ENCODE data around the gene RARB. TPM values are rescaled to one million over a fixed set of nuclear protein-coding genes. Genes with fewer than 3 reads are reported as not detected.
A peak's percentile ranks its signal among the peaks of the same experiment; 100 is the strongest.

The RARB gene
- total RNA-seq, 1 donor from 2014 or later, result 15.2 TPM

DNA sequence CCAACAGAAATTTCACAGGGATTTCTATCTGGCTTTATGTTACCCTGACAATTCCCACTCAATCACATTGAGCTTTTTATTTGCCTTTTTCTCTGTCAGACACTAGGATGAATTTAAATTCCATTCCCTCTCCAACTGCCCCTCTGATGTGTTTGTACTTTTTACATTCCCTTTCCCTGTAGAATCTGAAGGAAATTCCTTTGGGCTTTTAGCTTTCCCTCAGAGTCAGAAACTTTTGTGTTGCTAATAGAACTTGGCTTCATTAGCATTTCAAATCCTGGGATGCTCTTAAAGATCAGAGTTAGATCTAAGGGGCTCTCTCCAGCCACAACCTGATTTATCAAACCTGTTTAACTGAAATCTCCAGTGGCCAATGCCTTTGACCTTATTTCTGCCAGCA, 7.9 kb upstream of the RARB start:
- no peak for ATAC-seq
- no peak for DNase-seq (ENCODE audit: low spot score)
- intact Hi-C loops (cut with DNase I), result loop anchor here (10.0 kb wide), 1 partner anchor 175 kb away; no protein-coding TSS in a partner anchor

DNA sequence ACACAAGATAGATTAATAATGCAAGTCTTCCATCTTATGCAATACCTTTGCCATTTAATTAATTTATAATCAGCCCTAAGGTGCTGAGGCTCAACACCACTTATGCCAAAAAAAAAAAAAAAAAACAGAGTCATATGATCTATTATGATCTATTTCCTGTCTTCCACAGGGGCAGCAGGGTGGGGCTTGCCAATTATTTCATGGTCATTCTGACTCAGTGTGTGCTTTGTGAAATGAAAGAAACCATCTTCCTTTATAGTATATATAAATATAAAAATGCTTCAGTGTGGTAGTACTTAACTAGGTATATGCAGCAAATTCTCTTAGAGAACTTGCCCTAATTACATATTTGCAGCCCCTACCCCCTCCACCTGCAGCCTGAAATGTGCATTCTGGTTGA, 7.2 kb upstream of the RARB start:
- ATAC-seq (no peak), DNase-seq (ENCODE audit: low spot score) (no peak)
- intact Hi-C loops (cut with DNase I), result loop anchor here (10.0 kb wide), 1 partner anchor 174 kb away; no protein-coding TSS in a partner anchor

DNA sequence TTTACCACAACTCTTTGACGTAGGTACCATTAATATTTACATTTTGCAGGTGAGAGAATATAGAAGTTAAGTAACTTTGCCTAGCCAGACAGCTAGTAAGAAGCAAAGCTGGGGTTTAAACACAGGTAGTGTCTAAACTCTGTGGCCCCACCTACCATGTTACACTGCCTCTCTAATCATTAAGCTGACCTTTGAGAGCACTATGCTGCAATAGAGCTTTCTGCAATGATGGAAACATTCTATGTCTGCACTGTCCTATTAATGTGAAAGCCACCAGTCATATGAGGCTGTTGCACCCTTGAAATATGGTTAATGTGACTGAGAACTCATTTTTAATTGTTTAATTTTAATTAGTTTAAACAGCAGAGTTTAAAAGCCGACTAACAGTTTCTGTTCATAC, 6.3 kb upstream of the RARB start:
- DNase-seq (ENCODE audit: low spot score) (no peak), ATAC-seq (no peak)
- intact Hi-C loops (cut with DNase I), result loop anchor here (10.0 kb wide), 1 partner anchor 173 kb away; no protein-coding TSS in a partner anchor

DNA sequence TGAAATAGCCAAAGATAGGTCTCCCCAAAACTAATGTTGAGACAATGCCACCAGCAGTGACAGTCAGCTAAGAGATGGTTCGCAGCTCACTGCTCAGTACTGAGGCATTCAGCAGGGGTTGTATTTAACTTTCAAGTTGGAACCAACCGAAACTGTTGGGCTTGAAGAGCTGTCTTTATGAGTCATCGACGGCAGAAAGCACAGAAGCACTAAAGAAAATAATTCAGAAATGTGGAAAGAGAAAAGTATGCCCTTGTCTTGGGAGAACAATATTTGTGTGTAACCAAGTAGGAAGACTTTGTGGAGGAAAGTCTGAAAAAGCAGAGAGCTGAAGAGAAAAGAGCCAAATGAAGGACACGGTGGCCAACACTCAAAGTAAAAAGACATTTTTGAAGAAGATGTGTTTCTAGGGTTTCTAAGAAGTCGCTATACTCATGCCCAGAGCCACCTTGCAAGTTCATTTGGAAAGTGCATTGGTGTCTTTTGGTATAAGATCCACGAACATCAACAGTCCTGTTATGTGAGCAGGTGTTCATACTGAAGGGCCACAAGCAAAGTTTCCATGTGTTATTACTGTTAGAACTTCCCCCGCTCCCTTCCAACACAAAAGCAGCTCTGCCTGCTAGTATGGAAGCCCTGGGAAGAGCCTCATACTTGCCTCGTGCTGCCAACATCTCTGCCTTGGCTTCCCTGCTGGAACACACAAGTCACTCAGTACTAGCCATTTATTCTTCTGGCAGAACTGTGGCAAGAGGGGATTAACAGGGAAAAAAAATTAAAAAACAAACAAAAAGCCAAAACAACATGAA, 4.1 kb upstream of the RARB start:
- intact Hi-C loops (cut with DNase I), result loop anchor here (10.0 kb wide), 1 partner anchor 171 kb away; no protein-coding TSS in a partner anchor
- ATAC-seq (no peak), DNase-seq (ENCODE audit: low spot score) (no peak)

DNA sequence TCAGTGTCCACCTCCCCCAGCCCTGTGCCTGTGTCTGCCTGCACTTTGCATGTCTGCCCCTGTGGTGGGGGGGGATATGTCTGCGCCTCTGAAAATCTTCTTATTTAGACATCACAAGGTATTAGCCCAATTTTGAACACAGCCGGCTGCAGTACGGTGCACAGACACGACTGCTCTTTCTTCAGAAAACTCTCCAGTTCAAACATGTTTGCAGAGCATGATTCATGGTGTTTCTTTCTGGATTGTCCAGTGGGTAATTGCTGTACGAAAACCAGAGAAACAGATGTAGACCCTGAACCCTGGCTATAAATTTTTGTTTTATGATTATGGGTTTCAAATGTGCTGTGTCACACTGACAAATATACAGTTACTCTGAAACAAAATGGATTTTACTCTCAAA, 3.4 kb upstream of the RARB start:
- DNase-seq (ENCODE audit: low spot score) (no peak), ATAC-seq (no peak)
- intact Hi-C loops (cut with DNase I), result loop anchor here (10.0 kb wide), 1 partner anchor 170 kb away; no protein-coding TSS in a partner anchor

DNA sequence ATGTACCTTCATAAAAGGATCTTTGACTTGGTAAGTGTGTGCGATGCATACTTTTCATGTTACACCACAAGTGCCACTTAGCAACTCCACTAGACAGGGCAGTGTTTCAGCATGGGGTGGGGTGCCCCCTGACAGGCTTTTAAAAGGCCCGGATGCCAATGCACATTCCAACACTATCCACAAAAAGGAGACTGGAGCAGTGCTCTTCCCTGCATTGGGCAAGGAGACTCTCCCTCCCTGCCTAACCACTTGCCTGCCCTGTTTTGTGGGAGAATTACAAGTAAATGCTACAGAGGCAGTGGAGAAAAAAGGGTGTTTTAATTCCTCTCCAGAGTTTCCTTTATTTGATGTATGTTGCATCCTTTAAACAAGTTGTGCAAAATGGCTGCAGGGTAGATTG, 1.7 kb upstream of the RARB start:
- ATAC-seq (no peak), DNase-seq (ENCODE audit: low spot score) (no peak)
- intact Hi-C loops (cut with DNase I), result loop anchor here (10.0 kb wide), 1 partner anchor 168 kb away; no protein-coding TSS in a partner anchor

DNA sequence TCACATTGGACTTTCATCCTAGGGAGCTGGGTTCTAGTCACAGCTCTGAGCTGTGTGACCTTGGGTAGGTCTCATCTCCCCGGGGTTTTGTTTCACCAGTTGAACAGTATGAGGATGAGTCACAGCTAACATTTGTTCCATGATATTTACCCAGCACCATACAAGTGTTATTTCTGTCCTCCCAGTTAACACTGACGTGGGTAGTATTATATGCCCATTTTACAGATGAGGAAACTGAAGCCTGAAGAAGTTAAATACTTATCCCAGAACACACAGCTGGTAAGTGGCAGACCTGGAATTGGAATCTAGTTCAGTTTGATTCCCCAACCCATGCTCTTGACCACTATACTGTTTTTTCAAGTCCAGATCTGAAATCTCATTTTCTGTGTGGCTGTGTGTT, 908 bp upstream of the RARB start:
- DNase-seq (ENCODE audit: low spot score) (no peak), ATAC-seq (no peak)
- intact Hi-C loops (cut with DNase I), result loop anchor here (10.0 kb wide), 1 partner anchor 168 kb away; no protein-coding TSS in a partner anchor

DNA sequence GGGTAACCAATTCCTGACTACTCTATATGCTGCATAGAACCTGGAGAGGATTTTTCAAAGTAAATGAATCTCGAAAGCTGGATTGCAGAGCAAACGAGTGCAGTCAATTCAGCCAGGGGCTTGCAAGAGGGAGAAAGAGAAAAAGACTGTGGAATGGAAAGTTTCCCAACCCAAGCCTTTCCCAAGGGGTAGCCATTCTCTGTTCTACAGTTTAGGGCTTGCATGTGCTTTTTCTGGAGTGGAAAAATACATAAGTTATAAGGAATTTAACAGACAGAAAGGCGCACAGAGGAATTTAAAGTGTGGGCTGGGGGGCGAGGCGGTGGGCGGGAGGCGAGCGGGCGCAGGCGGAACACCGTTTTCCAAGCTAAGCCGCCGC, 511 bp upstream of the RARB start:
- peak; percentile 66 for ATAC-seq
- no peak for DNase-seq (ENCODE audit: low spot score)
- intact Hi-C loops (cut with DNase I), result loop anchor here (10.0 kb wide), 1 partner anchor 167 kb away; no protein-coding TSS in a partner anchor

DNA sequence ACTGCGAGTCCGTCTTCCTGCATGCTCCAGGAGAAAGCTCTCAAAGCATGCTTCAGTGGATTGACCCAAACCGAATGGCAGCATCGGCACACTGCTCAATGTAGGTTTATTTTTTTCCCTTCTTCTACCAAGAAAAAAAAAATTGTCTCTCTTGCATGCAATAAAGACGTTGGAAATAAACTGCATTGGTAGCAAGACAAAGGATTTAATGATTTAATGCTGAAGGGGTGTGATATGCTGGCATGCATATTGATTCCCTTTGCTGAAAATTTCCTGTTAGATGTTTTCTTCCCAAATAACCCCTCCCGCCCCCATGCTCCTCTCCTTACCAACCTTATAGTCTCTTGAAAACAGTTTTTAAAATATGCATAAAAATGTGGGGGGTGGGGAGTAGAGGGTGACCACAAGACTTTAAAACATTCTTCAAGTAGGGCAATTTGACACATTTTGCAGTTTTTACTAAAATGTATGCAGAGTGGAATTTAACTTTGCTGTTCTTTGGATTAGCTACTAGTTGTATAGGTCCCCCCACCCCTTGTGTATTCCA, 799 bp downstream of the RARB start:
- ATAC-seq, result no peak
- DNase-seq (ENCODE audit: low spot score), result no peak
- intact Hi-C loops (cut with DNase I), result loop anchor here (10.0 kb wide), 1 partner anchor 166 kb away; no protein-coding TSS in a partner anchor

DNA sequence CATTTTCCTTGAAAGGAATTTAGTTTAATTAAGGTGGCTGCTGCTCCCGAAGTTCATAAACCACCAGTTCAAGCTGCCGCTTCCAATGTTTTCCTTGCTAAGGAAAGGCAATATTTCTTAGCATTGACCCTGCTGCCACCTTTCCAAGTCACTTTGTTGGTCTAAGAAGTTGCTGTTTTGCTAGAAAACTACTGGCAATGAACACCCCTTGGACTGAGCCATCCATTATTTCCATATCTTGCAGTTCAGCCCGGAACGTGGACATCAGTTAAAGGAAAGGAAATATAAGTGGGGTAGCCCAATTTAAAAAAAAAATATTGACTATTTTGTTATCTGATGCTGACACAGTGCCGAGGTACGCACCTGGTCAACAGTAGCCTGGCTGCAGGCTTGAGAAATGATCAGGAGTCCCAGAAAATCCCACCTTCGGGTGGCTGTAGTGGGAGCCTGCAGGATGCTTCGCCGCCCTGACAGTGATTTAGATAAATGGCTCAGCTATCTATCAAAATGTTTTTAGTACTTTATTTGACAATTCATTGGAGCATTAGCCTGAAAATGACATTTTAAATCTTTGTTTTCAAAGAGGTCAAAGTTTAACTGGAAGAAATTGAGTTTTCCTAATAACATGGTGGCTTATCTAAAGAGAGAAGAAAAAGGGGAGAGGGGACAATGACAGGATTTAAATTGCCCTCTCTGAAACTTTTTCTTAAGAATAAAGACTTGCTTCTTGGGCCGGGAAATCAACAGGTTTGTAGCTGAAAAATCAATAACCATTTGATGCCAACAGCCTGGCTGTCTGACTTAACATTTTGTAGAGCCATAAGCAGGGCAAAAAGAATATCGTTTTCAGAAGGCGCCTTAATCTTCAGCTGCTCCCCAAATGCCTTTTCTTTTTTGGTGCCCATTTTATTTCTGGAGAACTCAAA, 1.6 kb downstream of the RARB start:
- no peak for ATAC-seq
- intact Hi-C loops (cut with DNase I), result loop anchor here (10.0 kb wide), 1 partner anchor 165 kb away; no protein-coding TSS in a partner anchor
- DNase-seq (ENCODE audit: low spot score), result no peak

DNA sequence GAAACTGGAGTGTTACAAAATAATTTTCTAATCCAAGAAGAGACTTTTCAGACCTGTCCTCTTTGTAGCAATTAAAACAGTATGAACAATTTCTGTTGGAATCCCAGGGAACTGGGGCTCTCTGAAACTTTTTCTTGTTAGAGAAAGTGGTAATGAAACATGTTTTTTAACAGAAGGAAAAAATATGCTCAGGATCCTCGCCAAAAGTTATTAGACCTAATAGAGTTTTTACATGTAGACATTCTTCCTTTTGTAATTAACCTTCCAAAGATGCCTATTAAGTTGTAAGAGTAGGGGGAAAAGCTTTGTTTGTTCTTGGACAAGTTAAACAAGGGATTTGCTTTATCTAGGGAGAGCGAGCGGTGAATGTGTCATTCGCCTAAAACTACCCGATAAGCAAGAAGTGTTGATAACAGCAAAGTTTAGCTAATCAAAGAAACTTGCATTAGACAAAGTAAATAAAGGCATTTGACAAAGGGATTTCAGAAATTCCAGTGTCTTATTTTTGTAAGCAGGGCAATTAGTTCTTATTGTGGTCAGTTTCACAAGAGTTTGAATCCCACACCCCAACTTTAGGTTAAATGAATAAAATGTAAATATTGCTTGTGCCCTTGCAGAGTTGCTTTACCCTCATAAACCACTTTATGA, 2.3 kb downstream of the RARB start:
- ATAC-seq (no peak), DNase-seq (ENCODE audit: low spot score) (no peak)
- intact Hi-C loops (cut with DNase I), result no loop called here

DNA sequence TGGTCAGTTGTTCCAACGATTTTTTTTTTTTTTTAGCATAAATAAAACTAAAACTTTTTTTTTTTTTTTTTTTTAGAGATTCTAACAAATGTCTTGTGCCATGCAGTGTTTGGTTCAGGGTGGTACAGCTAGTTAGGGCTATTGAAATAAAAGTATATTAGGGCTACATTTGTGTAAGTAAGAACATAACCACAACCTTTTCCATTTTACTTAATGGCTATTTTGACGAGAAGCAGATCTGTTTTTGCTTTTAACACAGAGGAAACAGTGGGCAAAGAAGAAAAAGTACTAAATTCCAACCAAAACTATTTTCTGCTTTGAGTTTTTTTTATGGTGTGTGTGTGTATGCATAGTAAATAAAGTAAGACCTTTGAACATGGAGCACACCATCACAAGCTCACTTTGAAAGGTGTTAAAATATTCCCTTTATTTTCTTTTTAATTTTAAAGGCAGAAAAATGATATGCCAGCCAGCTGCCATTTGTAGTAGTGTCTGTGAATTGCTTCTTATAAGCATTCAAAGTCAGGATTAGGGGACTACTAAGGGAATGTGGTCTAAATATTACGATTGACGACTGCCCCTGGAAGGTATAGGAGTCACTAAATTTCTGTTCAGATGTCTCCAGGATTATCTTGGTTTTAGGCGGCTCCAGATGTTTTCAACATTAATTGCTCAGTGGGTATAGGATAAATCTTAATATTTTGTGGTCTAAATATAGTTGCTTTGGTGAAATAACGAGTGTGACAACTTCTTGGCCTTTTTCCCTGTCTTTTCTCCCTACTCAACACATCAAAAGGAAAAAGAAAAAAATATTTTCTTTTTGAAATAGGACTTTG, 3.1 kb downstream of the RARB start:
- intact Hi-C loops (cut with DNase I), result no loop called here
- no peak for ATAC-seq
- no peak for DNase-seq (ENCODE audit: low spot score)

DNA sequence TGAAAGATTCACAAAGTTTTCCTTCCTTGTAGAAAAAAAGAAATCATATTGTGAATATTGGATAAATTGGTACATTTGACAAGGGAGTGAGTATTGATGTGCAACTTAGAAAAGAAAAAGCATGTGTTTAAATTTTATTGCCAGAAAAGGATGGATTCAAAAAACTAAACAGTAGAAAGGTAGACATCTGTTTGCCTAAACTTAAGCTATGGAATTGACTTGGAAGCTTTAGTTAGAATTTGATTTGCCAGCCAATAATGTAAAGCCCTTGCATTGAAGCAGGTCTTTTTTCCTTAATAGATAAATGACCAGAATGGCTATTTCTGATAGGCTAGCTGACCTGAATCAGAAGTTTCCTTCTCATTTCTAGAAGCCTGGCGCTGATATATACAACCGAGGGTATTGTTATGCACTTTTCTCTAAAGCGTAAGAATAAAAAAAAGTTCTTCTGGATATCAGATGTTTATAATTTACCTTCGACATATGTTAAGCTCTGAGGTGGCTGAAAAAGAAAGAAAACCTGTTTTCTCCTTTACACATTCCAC, 4.2 kb downstream of the RARB start:
- ATAC-seq, result no peak
- DNase-seq (ENCODE audit: low spot score), result no peak
- intact Hi-C loops (cut with DNase I), result no loop called here

DNA sequence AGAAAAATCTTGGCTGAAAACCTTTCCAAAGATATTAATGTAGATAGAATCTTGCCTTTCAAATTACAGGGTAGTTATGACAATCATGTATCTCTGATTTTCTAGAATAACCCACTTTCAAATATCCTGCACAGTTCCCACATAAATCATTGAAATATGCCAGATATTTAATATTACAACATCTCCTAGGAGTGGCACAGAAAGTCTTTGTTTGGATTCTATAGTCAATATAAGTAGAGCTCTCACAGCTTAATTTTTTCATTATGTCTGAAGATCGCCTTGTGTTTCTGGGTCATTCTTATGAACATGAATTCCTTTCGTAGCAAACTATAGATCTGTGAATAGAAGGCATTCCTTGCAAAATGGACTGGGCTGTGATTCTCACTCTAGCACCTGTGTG, 5.0 kb downstream of the RARB start:
- DNase-seq (ENCODE audit: low spot score), result no peak
- intact Hi-C loops (cut with DNase I), result no loop called here
- no peak for ATAC-seq

DNA sequence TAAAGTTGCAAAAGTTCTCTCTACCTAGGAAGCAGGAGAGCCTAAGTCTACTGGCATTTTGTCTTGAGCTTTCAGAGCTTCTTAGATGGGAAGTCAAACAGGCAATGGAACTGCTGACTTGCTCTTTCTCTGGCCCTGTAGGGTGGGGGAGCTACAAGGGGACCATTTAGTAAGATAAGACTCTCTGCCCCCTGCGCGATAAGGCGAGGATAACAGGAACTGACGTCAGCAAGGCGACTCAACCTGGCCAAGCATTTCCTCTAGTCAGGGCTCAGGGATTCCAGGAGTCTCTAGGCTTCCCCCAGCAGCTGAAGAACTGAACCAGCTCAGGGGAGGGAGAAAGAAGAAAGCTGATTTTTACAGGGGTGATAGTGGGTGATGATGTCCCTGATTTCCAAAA, 5.8 kb downstream of the RARB start:
- intact Hi-C loops (cut with DNase I), result no loop called here
- ATAC-seq (peak; percentile 20), DNase-seq (ENCODE audit: low spot score) (no peak)

DNA sequence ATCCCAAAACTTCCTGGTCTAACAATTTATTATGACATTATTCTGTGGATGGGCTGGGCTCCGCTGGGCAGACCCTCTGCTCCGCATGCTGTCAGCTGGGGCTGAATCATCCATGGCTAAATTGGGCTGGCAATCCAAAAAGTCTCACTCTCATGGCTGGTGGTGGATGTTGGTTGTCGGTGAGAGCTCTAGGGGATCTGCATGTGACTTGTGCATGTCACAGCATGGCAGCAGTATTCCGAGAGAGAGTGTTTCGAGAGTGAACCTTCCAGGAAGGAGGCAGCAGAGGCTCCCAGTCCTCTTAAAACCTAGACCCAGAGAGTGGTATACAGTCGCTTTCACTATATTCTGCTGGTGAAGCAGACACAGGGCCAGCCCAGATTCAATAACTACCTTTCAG, 9.9 kb downstream of the RARB start:
- no peak for DNase-seq (ENCODE audit: low spot score)
- intact Hi-C loops (cut with DNase I), result no loop called here
- ATAC-seq, result no peak

DNA sequence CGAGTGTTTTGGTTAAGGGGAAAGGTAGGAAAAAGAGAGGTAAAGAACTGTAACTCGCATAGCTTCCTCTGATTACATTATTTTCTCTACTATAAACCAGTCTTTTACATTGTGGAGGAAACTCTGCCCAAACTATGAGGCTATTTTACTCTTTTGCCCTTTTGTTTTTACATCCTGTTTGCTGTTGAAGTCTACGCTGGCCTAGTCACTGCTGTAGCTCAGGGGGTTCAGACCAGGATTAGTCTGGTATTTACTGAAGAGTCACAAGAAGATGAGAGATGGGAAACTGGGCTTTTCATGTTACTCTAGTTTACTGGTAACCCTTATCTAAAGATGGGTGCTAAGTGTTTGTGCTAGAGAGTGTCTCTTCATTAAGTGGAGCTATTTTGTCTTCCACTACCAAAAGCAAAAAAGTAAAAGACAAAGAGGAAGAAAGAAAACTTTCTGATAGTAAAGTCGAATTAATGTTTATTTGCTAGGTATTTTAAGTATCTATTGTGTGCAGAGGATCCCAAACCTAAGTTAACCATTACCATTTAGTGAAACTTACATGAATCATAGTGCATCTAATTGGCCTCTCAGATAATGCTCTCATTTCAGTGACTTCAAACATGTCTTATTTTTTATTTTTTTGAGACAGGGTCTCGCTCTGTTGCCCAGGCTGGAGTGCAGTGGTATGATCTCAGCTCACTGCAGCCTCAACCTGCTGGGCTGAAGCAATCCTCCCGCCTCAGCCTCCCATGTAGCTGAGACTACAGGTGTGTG, 10.9 kb downstream of the RARB start:
- DNase-seq (ENCODE audit: low spot score) (no peak), ATAC-seq (no peak)
- intact Hi-C loops (cut with DNase I), result no loop called here

Data from sciatic nerve (tissue), 2 donors.